ENCODE data around the gene STOM.

STOM gene

DNA sequence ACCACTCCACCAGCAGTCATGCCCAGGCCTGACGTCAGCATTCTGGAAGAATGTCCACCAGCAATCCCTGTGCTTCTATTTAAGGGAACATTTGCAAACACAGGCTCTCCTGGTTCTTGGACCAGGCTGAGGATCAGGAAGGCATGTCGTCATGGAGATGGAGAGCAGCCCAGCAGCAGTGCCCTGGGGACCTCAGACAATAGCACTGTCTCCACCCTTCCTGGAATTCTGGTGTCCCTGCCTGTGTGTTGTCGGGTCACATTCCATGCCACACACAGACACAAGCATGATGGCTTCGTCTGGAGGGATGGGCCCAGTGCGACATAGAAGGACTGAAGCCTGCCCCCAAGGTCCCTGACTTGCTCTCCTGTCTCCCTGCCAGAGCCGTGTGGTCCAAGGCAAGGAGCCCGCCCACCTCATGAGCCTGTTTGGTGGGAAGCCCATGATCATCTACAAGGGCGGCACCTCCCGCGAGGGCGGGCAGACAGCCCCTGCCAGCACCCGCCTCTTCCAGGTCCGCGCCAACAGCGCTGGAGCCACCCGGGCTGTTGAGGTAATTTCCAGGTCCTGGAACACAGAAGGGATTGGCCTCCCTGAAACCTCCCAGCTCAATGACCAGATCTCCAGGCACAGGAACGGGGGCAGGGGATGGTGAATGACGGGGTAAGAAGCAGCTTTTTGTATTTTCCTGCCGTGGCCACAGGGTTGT lies 43.8 kb downstream of the STOM start:
- no peak overlapping the region for H3K4me3 ChIP-seq (ENCODE audit: low read length)
- no peak for DNase-seq (ENCODE audit: low read depth, low spot score)

DNA sequence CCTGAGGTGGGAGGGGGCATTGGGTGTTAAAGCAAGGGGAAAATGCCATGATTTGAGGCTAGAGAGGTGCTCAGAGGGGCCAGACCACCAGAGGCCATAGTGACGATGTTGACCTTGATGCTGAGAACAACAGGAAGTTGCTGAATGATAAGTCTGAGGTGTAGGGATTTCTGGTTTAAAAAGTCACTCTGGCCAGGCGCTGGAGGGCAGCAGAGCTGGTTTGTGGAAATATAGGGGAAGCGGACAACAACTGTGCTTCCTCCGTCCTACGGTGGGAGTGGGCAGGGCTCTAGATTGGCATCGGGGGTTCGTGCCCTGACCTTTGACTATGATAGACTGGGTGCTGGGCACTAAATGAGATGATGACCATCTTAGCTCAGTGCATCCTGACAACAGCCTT lies 44.7 kb downstream of the STOM start:
- no peak overlapping the region for H3K4me3 ChIP-seq (ENCODE audit: low read length)
- DNase-seq (ENCODE audit: low read depth, low spot score): no peak

DNA sequence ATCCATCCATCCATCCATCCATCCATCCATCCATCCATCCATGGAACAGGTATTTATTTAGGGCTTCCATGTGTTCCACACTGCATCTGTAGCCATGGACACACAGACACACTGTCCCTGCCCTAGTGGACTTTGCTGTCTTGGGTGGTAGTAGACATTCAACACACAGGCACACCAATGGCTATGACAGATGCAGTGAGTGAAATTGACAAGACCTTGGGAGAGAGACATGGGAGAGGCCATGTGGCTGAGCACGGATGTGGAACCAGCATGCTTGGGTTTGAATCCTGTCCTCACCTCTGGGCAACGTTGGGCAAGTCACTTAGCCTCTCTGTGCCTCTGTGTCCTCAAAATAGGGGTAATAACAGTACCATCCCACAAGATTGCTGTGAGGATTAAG lies 45.3 kb downstream of the STOM start:
- no peak overlapping the region for H3K4me3 ChIP-seq (ENCODE audit: low read length)
- no peak for DNase-seq (ENCODE audit: low read depth, low spot score)

DNA sequence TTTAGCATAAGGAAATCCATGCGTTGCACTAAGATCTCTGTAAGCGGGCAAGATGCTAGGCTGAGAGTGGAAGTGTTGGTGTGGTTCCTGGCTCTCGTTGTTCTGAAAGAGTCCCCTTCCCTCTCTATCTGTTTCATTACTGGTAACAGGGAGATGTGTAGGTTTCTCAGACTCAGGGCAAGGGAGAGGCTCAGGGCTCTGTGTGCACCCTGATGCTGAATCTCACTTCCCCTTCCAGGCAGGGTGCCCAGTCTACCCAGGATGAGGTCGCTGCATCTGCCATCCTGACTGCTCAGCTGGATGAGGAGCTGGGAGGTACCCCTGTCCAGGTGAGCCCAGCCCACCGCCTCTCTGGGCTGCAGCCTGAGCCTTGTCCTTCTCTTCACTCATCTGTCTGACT lies 45.7 kb downstream of the STOM start:
- no peak for DNase-seq (ENCODE audit: low read depth, low spot score)
- no peak overlapping the region for H3K4me3 ChIP-seq (ENCODE audit: low read length)

DNA sequence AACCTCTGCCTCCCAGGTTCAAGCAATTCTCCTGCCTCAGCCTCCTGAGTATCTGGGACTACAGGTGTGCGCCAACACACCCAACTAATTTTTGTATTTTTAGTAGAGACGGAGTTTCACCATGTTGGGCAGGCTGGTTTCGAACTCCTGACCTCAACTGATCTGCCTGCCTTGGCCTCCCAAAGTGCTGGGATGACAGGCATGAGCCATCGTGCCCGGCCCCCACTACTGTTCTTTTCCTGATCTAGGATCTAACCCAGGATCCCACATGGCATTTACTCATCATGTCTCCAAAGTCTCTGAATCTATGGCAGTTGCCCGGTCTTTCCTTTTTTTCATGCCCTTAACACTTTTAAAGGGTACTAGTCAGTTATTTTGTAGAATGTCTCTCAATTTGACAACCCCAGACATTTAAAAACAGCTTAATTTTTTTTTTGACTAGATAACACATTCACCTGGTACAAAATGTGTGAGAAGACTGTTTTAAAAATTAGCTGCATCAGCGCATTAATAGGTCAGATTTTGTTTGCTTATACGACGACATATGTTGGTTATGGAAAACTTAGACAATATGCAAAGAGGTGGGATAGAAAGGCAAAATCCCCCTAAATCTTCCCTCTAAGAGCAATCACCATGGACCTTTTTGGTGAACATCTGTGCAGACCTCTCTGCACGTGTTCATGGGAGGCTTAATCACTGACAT lies 46.5 kb downstream of the STOM start:
- no peak overlapping the region for H3K4me3 ChIP-seq (ENCODE audit: low read length)
- DNase-seq (ENCODE audit: low read depth, low spot score): no peak

DNA sequence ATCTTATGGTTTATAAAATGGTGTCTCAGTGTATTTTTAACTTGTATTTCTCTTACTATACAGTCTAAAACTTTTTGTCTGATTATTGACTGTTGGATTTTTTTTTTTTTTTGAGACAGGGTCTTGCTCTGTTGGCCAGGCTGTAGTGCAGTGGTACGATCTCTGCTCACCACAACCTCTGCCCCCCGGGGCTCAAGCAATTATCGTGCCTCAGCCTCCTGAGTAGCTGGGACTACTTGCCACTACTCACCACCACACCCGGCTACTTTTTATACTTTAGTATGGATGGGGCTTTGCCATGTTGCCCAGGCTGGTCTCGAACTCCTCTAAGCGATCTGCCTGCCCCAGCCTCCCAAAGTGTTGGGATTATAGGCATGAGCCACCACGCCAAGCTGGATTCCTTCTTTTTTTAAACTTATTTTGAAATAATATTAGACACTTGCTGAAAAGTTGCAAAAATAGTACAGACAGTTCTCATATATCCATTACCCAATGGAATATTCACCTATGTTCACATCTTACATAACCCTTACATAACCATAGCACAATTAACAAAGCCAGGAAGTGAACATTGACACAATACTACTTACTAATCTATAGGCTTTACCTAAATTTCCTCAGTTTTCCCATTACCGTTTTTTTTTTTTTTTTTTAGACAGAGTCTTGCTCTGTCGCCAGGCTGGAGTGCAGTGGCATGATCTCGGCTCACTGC lies 47.2 kb downstream of the STOM start:
- no peak for DNase-seq (ENCODE audit: low read depth, low spot score)
- H3K4me3 ChIP-seq (ENCODE audit: low read length): no peak overlapping the region

DNA sequence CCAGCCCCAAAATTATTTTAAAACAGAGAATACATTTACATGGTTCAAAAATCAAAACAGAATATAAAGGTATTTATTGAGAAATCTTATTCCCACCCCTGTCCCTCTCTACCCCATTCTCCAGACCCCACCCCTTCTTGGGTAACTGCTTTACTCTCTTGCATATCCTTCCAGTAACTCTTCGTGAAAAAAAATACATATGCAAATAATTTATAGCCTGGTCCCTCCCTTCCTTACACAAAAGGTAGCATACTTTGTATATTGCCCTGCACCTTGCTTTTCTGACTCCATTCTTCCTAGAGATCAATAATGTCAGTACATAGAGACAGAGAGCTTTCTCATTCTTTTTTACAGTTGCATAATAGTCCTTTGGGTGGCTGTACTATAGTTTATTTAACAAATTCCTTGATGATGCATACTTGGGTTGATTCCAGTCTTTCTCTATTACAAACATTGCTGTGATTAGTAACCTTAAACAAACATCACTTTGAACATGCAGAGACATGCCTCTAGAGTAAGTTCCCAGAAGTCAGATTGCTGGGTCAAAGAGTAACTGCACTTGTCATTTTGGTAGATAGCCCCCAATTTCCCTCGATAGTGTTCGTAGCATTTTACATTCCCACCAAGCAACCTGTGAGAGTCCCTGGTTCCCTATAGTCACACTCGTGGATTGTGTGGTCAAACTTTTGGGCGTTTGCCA lies 47.9 kb downstream of the STOM start:
- DNase-seq (ENCODE audit: low read depth, low spot score): no peak
- H3K4me3 ChIP-seq (ENCODE audit: low read length): no peak overlapping the region

DNA sequence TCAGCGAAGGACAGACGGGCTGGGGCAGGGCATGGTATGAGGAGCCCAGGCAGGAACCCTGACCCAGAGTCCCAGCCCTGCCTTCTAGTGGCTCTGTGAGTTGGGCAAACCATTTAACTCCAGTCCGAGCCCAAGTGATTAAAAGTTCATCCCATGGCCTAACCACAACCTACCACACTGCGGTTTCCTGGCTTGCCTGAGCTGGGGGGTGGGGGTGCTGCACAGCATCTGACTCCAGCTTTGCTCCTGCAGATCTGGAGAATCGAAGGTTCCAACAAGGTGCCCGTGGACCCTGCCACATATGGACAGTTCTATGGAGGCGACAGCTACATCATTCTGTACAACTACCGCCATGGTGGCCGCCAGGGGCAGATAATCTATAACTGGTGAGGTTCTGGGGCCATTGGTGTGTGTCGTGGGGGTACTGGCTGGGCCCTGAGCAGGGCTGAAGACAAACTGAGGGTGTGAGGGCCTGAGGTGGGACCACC lies 49.0 kb downstream of the STOM start:
- no peak overlapping the region for H3K4me3 ChIP-seq (ENCODE audit: low read length)
- peak; percentile 16 for DNase-seq (ENCODE audit: low read depth, low spot score)

DNA sequence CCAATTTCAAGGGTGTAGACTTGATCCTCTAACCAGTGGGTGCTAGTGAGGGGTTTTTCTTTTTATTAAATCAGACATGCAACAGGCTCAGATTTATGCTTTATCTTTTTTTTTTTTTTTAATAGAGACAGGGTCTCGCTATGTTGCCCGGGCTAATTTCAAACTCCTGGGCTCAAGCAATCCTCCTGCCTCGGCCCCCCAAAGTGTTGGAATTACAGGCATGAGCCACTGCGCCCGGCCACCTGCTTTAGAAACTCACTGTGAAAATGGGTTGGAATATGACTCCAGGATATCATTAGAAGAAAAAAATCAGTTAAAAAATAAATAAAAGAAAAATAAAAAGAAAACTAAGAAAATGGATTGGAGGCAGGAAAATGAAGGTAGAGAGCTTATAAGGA lies 50.7 kb downstream of the STOM start:
- no peak for DNase-seq (ENCODE audit: low read depth, low spot score)
- H3K4me3 ChIP-seq (ENCODE audit: low read length): no peak overlapping the region

DNA sequence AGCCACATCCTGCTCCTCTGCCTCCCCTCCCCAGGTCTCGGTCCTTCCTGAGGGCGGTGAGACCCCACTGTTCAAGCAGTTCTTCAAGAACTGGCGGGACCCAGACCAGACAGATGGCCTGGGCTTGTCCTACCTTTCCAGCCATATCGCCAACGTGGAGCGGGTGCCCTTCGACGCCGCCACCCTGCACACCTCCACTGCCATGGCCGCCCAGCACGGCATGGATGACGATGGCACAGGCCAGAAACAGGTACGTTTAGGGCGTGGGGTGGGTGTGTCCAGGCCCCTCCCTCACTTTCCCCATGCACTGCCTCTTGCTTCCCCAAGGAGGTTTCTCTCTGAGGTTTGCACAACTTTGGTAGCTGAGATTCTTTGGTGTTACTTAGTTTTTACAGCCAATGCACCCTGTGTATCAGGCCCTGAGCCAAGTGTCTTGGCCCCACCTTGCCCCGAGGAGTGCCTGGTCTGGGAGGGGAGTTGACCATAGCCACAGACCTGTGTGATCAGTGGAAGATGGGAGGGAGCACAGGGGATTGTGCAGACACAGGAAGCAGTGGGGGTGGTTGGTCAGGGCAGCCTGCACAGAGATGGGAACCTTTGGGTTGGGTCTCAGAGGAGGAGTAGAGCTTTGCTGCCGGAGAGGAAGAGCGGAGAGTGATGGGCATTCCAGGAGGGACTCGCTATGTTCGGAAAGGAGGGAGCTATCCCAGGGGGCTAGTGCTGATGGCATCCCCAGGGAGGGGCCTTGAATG lies 51.2 kb downstream of the STOM start:
- H3K4me3 ChIP-seq (ENCODE audit: low read length): no peak overlapping the region
- no peak for DNase-seq (ENCODE audit: low read depth, low spot score)

DNA sequence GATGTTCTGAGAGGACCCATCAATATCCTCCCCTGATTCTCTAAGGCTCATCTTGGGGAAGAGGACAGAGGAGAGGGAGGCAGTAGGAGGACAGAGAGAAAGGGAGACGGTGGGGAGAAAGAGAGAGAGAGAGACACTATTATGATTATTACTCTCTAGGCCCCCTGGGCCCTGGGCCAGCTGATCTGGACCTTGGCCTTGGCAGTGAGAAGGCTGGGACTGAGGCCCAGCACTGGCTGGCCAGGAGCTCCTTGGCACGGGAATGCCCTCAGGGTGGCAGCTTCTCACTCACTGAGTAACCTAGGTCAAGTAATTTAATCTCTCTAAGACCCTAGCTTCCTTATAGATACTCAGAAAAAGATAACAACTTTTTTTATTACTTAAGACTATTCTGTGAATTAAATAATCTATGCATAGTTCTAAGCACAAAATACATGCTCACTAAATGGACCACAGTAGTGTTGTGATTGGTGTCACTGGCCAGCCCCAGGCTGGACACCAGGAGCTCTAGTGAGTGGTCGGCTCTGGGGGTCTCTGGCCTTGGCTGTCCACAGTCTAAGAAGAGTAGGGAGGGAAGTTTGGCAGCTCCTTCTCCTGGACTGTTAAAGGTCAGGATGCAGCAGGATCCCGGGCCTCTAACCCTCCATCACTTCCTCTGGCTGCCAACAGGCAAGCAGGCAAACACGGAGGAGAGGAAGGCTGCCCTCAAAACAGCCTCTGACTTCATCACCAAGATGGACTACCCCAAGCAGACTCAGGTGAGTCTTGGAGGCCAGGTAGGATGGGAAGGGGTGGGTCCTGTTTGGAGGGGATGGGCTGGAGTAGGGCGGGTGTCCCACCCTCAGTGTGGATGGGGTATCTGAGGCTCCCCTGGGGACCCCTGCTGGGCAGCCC lies 52.1 kb downstream of the STOM start:
- no peak overlapping the region for H3K4me3 ChIP-seq (ENCODE audit: low read length)
- no peak for DNase-seq (ENCODE audit: low read depth, low spot score)

DNA sequence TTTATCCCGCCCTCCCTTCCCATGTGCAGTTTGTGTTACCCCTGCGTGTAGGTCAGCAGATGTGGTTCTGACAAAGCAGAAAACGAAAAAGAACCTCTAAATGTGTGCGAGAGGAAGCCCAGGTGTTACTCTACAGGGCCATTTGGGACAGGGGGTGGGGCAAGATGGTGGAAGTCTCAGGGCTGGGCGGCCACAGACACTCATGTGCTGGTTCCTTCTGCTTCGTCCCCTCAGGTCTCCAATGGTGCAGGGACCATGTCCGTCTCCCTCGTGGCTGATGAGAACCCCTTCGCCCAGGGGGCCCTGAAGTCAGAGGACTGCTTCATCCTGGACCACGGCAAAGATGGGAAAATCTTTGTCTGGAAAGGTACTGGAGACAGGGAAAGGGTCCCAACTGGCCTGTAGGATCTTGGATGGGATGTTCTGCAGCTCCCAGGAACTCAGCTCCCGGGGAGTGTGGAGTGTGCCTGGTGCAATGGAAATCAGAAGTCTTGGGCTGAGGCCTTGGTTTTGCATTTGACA lies 53.1 kb downstream of the STOM start:
- DNase-seq (ENCODE audit: low read depth, low spot score): no peak
- no peak overlapping the region for H3K4me3 ChIP-seq (ENCODE audit: low read length)

DNA sequence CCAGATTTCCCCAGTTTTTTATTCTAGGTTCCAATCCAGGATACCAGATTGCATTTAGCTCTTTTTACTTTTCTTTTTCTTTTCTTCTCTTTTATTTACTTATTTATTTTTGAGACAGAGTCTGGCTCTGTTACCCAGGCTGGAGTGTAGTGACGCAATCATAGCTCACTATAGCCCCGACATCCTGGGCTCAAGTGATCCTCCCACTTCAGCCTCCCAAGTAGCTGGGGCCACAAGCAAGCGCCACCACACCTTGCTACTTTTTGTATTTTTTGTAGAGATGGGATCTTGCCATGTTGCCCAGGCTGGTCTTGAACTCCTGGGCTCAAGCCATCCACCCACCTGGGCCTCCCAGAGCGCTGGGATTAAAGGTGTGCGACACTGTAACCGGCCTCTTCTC lies 53.7 kb downstream of the STOM start:
- no peak overlapping the region for H3K4me3 ChIP-seq (ENCODE audit: low read length)
- no peak for DNase-seq (ENCODE audit: low read depth, low spot score)

DNA sequence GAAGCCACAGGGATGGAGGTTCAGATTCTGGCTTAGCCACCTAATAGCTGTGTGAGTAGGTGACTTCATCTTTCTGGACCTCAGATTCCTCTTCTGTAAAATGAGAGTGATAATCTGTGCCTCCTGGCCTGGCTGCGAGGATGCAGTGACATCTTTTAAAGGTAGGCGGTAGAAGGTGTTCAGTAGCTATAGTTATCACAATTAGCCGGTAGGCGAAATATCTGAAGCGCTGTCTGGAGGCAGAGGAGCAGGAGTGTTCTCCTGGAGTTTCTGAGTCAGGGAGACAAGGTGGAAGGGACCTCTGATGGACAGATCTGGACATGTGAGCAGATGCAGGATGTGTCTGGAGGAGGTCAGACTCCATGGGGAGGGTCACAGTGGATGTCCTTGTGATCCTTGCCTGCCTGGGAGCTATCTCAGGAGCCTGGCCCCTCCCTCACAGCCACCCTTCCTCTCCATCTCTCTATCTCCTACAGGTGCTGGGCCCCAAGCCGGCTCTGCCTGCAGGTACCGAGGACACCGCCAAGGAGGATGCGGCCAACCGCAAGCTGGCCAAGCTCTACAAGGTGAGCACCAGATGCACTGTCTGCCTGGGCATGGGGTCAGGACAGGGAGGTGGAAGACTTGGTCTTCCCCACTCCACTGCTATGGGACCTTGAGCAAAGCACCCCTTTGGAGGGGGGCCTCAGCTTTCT lies 56.4 kb downstream of the STOM start:
- no peak for DNase-seq (ENCODE audit: low read depth, low spot score)
- no peak overlapping the region for H3K4me3 ChIP-seq (ENCODE audit: low read length)

DNA sequence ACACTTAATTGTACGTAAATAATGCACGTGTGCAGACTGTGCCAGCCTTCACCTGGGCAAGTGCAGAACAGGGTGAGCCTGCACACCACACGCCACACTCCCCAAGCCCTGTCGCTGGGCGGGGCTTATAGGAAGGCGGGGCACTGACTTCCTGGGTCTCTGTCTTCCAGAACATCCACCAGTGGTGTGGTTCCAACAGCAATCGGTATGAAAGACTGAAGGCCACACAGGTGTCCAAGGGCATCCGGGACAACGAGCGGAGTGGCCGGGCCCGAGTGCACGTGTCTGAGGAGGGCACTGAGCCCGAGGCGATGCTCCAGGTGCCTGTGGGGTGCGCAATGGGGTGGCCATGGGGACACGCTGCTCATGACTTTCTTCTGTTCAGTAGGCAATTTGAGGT lies 57.9 kb downstream of the STOM start:
- H3K4me3 ChIP-seq (ENCODE audit: low read length): no peak overlapping the region
- no peak for DNase-seq (ENCODE audit: low read depth, low spot score)

DNA sequence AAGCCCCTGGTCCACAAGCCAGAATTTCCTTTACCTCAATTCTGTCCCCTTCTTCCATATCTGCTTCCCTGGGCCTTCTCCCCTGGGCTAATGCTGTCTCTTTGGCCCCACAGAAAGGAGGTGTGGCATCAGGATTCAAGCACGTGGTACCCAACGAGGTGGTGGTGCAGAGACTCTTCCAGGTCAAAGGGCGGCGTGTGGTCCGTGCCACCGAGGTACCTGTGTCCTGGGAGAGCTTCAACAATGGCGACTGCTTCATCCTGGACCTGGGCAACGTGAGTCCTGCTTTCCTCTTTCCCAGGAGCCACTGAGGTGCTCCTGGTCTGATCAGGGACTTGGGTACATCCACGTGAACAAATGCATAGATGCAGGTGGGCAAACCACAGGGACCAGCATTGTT lies 59.5 kb downstream of the STOM start:
- H3K4me3 ChIP-seq (ENCODE audit: low read length): no peak overlapping the region
- no peak for DNase-seq (ENCODE audit: low read depth, low spot score)

DNA sequence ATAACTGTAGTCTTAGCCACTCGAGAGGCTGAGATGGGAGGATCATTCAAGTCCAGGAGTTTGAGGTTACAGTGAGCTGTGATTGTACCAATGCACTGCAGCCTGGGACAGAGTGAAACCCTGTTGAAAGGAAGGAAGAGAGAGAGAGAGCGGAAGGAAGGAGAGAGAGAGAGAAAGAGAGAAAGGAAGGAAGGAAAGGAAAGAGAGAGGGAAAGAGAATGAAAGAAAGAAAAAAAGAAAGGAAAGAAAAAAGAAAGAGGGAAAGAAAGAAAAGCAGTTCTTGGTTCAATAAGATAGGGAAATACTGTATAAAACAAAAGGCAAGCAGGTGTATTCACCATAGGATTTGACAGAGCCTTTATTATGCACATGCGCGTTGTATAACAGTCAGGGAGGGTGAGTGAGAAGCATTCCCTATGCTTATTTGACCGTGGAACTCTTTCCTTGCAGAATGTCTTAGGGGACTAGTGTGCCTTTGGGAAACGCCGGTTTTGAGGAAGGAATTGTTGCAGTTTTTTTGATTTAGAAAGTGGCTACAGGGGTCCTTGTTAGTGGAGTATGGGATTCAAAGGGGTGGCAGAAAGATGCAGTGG lies 60.1 kb downstream of the STOM start:
- H3K4me3 ChIP-seq (ENCODE audit: low read length): no peak overlapping the region
- no peak for DNase-seq (ENCODE audit: low read depth, low spot score)

Measured in Jurkat, Clone E6-1 (cell line).